ENCODE data around the gene BLCAP. TPM values are rescaled to one million over a fixed set of nuclear protein-coding genes. Genes with fewer than 3 reads are reported as not detected.

The BLCAP gene
- total RNA-seq, 1 donor from 2014 or later, result 148 TPM

Other genes starting within 250 kb of the BLCAP start
- gene MANBAL, start 238.2 kb downstream of the BLCAP start, total RNA-seq, result 43.6 TPM
- 23.9 TPM for gene SRC, start 181.7 kb downstream of the BLCAP start, total RNA-seq
- 27.3 TPM for gene NNAT, start 6.6 kb downstream of the BLCAP start, total RNA-seq
- 51.8 TPM for gene CTNNBL1, start 166.2 kb upstream of the BLCAP start, total RNA-seq